RWPE2 (cell line): ENCODE results near the gene F2R.

ENCODE experiments used
- ATAC-seq: fragments of 200-7000 bp; cut with Tn5 transposase; 3 replicates; pipeline ENCODE4 v1.9.1; 2021; ENCODE audit warnings: low read depth
- DNase-seq: peaks from one replicate; pipeline ENCODE4 v3.0.0-alpha.2; 2020; ENCODE audit warnings: low spot score
- H3K27ac ChIP-seq: fragments of 450-650 bp; 2 replicates; pipeline ENCODE4 v1.5.1; 2017; ENCODE audit warnings: mild to moderate bottlenecking; ENCODE audit not compliant: poor library complexity, severe bottlenecking
- H3K27me3 ChIP-seq: fragments of 250-450 bp; sonication (Bioruptor Pico); 2 replicates; pipeline ENCODE4 v1.5.1; 2021; ENCODE audit warnings: mild to moderate bottlenecking, moderate library complexity; ENCODE audit not compliant: insufficient read depth, poor library complexity, severe bottlenecking
- H3K36me3 ChIP-seq: fragments of 250-450 bp; sonication (Bioruptor Pico); 2 replicates; pipeline ENCODE4 v1.5.1; 2020; ENCODE audit warnings: low read depth, mild to moderate bottlenecking, moderate library complexity
- H3K4me1 ChIP-seq: fragments of 250-450 bp; sonication (Bioruptor Pico); 2 replicates; pipeline ENCODE4 v1.5.1; 2021; ENCODE audit warnings: mild to moderate bottlenecking, moderate library complexity; ENCODE audit not compliant: insufficient read depth, poor library complexity, severe bottlenecking
- H3K4me3 ChIP-seq: fragments of 250-450 bp; sonication (Bioruptor Pico); 2 replicates; pipeline ENCODE4 v1.5.1; 2021; ENCODE audit warnings: mild to moderate bottlenecking, moderate library complexity; ENCODE audit not compliant: severe bottlenecking
- H3K9me3 ChIP-seq: fragments of 250-450 bp; sonication (Bioruptor Pico); 2 replicates; pipeline ENCODE4 v1.5.1; 2021; ENCODE audit warnings: mild to moderate bottlenecking, moderate library complexity; ENCODE audit not compliant: severe bottlenecking
- TF ChIP-seq, protein P1 (sequence below): fragments of 450-650 bp; IDR thresholded peaks from one replicate; pipeline ENCODE4 v1.5.1; 2017; ENCODE audit warnings: mild to moderate bottlenecking, moderate library complexity; ENCODE audit not compliant: poor library complexity, severe bottlenecking

The F2R gene

DNA sequence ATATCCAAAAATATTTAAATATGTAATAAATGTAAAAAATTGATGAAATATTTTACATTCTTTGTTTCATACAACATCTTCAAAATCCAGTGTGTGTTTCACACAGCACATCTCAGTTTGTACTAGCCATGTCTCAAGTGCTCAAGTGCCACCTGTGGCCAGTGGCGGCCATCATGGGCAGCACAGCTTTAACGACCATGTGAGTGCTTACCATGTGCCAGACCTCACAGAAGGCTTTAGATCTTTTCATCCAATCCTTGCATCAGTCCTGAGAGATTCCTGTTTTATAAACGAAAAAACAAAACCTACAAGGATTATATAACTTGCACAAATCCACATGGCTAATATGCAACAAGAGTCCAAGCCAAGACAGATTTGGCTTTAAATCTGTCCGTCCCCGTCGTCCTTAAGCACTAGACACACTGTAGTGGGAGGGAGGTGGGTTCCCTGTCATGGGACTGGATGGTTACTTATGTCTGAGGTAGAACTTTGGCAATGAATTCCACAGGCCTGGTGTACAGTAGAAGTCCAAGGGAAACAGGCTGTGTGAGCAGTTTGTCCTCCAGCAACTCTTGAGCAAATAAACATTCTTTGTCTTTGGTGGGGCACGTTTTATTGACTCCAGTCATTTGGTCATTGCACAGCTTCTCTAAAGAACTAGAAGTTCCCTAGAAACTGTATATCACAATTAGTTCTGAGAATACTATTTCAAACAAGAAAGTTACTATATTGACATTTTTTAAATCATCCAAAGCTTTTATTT lies 25.0 kb upstream of the F2R start:
- H3K4me1 ChIP-seq, result peaks cover 42% of the 10 kb centered on the region
- peak overlapping the region; percentile 91 for H3K27ac ChIP-seq
- DNase-seq (no peak), ATAC-seq (peak; percentile 38; the same call in 2 of the 3 replicates)
- H3K36me3 ChIP-seq, result no peaks in the 10 kb centered on the region
- no peaks in the 10 kb centered on the region for H3K27me3 ChIP-seq
- no peaks in the 10 kb centered on the region for H3K9me3 ChIP-seq
- TF ChIP-seq, protein P1, sequence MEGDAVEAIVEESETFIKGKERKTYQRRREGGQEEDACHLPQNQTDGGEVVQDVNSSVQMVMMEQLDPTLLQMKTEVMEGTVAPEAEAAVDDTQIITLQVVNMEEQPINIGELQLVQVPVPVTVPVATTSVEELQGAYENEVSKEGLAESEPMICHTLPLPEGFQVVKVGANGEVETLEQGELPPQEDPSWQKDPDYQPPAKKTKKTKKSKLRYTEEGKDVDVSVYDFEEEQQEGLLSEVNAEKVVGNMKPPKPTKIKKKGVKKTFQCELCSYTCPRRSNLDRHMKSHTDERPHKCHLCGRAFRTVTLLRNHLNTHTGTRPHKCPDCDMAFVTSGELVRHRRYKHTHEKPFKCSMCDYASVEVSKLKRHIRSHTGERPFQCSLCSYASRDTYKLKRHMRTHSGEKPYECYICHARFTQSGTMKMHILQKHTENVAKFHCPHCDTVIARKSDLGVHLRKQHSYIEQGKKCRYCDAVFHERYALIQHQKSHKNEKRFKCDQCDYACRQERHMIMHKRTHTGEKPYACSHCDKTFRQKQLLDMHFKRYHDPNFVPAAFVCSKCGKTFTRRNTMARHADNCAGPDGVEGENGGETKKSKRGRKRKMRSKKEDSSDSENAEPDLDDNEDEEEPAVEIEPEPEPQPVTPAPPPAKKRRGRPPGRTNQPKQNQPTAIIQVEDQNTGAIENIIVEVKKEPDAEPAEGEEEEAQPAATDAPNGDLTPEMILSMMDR, result no peak
- no peak overlapping the region for H3K4me3 ChIP-seq

DNA sequence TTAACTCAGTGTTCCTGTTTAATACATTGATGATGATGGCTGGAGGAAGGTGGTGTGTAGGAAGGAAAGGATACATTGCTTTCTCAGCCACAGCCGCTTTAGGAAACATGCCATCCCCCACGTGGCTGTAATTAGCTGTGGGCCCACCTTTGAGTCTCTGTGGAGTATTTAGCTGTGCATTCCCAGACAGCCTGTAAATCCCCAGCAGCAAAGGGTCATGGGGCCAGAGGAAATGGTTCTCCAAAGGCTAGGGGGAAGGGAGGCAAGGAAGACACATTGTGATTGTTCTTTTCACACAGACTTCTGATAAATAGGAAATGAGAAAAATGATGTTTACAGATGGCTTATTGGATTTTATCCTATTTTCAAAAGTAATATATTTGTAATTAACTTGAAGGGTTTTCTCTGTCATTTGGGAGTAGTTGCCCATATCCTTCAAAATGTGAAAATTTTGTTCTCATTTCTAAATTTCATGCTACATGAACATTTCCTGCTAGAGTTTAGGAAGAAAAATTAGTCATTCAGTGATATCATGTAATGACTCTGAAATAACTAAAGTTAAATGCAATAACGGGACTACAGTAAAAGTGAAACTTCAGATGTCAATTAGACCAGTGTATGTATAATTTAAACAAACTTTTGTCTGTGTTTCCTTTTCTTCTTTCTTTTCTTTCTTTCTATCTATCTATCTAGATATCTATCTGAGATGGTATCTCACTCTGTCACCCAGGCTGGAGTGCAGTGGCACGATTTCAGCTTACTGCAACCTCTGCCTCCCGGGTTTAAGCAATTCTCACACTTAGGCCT lies 24.3 kb upstream of the F2R start:
- Histone ChIP-seq H3K4me3 (no peak overlapping the region), H3K27ac (peak overlapping the region; percentile 91)

DNA sequence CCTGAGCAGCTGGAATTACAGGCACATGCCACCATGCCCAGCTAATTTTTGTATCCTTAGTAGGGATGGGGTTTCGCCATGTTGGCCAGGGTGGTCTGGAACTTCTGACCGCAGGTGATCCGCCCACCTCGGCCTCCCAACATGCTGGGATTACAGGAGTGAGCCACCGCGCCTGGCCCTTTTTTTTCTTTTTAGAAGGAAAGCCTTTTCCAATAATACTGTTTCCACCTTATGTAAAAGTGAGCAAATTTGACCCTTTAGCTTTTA lies 23.7 kb upstream of the F2R start:
- H3K27ac ChIP-seq, result peak overlapping the region; percentile 91
- ATAC-seq (no peak), DNase-seq (no peak)

More for the DNA sequence above, 24.3 kb upstream of the F2R start:
- ATAC-seq, result no peak
- peaks cover 48% of the 10 kb centered on the region for H3K4me1 ChIP-seq
- TF ChIP-seq, protein P1, result no peak
- no peak for DNase-seq
- no peaks in the 10 kb centered on the region for H3K9me3 ChIP-seq
- no peaks in the 10 kb centered on the region for H3K27me3 ChIP-seq
- H3K36me3 ChIP-seq, result no peaks in the 10 kb centered on the region

DNA sequence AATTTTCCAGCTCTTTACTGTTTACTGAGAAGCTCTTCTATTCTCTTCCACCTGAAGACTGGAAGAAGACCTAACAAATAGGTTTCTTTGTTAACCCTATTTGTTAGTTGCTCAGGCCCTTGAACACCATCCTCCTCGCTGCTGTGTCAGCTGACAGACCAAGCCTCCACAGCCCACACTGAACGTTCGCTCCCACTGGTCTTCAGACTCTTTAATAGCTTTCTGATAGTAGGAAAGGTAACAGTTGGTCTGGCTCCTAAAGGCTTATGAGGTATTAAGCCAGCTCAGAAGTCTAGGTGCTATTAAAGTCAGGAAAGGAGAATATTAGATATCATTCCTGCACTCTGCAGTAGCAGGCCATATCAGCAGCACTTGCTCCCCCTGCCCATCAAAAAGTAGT lies 23.3 kb upstream of the F2R start:
- Histone ChIP-seq H3K4me3 (no peak overlapping the region), H3K4me1 (peaks cover 48% of the 10 kb centered on the region), H3K36me3 (no peaks in the 10 kb centered on the region), H3K27ac (peak overlapping the region; percentile 91), H3K27me3 (no peaks in the 10 kb centered on the region), H3K9me3 (no peaks in the 10 kb centered on the region)
- TF ChIP-seq, protein P1, result no peak
- ATAC-seq (no peak), DNase-seq (no peak)

More for the DNA sequence above, 23.7 kb upstream of the F2R start:
- Histone ChIP-seq H3K9me3 (no peaks in the 10 kb centered on the region), H3K36me3 (no peaks in the 10 kb centered on the region), H3K4me3 (no peak overlapping the region), H3K4me1 (peaks cover 48% of the 10 kb centered on the region), H3K27me3 (no peaks in the 10 kb centered on the region)
- TF ChIP-seq, protein P1, result no peak

DNA sequence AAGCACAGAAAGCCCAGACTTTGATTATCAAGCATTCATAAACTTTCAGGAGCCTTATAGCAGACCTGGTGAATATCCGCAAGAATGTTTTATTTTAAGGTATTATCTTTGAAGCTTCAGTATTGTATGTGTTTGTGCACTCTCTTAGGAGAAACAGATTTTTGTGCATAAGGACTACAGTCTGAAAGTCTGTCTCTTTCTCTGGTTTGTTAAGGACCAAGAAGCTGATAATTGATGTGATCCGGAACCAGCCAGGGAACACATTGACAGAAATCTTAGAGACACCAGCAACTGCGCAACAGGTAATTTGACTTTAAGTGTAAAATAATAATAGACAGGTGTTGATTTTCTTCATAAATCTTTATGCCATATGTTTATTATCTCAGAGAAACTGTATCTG lies 22.8 kb upstream of the F2R start:
- DNase-seq (no peak), ATAC-seq (no peak)
- H3K4me1 ChIP-seq, result peaks cover 47% of the 10 kb centered on the region
- H3K27ac ChIP-seq, result peak overlapping the region; percentile 91
- TF ChIP-seq, protein P1, result no peak
- H3K27me3 ChIP-seq, result no peaks in the 10 kb centered on the region
- no peak overlapping the region for H3K4me3 ChIP-seq
- H3K9me3 ChIP-seq, result no peaks in the 10 kb centered on the region
- no peaks in the 10 kb centered on the region for H3K36me3 ChIP-seq
